Neural cell (in vitro differentiated cells): ENCODE measurements around the gene PTPRU. TPM values are rescaled to one million over a fixed set of nuclear protein-coding genes. Genes with fewer than 3 reads are reported as not detected.

Experiments used
- H2AFZ ChIP-seq: fragments of 200-600, 300-800 bp; sonication (generic), shearing (Covaris generic); 2 replicates; pipeline ENCODE4 v1.6.0; 2014; ENCODE audit warnings: low read depth, mild to moderate bottlenecking, antibody characterized with exemption, low read length, moderate library complexity
- H3F3A ChIP-seq: fragments of 200-600 bp; shearing (Covaris generic); 2 replicates; pipeline ENCODE4 v1.6.1; 2016; ENCODE audit warnings: mild to moderate bottlenecking, moderate library complexity, mixed read lengths, antibody characterized with exemption, low read length; ENCODE audit not compliant: insufficient read depth, poor library complexity, severe bottlenecking
- H3K27ac ChIP-seq: fragments of 200-600, 300-800 bp; sonication (generic), shearing (Covaris generic); 2 replicates; pipeline ENCODE4 v1.5.1; 2014; ENCODE audit warnings: mild to moderate bottlenecking, low read length, moderate library complexity
- H3K27me3 ChIP-seq: fragments of 300-800, 200-600 bp; sonication (generic), shearing (Covaris generic); 2 replicates; pipeline ENCODE4 v1.6.0; 2014; ENCODE audit warnings: mild to moderate bottlenecking, low read depth, low read length, moderate library complexity; ENCODE audit not compliant: insufficient read depth
- H3K36me3 ChIP-seq: fragments of 300-800, 200-600 bp; sonication (generic), shearing (Covaris generic); 2 replicates; pipeline ENCODE4 v1.5.1; 2014; ENCODE audit warnings: mild to moderate bottlenecking, antibody characterized with exemption, low read length, moderate library complexity; ENCODE audit not compliant: insufficient read depth
- H3K4me2 ChIP-seq: fragments of 300-800, 200-600 bp; sonication (generic), shearing (Covaris generic); 2 replicates; pipeline ENCODE4 v1.6.0; 2014; ENCODE audit warnings: mild to moderate bottlenecking, low read length
- H3K4me3 ChIP-seq: fragments of 300-800, 200-600 bp; sonication (generic), shearing (Covaris generic); 2 replicates; pipeline ENCODE4 v1.5.1; 2014; ENCODE audit warnings: mild to moderate bottlenecking, low read length, moderate library complexity
- H3K79me2 ChIP-seq: fragments of 200-600 bp; shearing (Covaris generic); replicated peaks from 2 replicates; pipeline ENCODE4 v1.6.0; 2014; ENCODE audit warnings: mild to moderate bottlenecking, low read length, moderate library complexity; ENCODE audit not compliant: insufficient read depth
- H3K9ac ChIP-seq: fragments of 300-800, 200-600 bp; sonication (generic), shearing (Covaris generic); 2 replicates; pipeline ENCODE4 v1.6.1; 2016; ENCODE audit warnings: mild to moderate bottlenecking, low read length, mixed read lengths
- H3K9me2 ChIP-seq: fragments of 200-600 bp; shearing (Covaris generic); 2 replicates; pipeline ENCODE4 v1.6.1; 2016; ENCODE audit warnings: mild to moderate bottlenecking, low read length, mixed read lengths; ENCODE audit not compliant: insufficient read depth
- H3K9me3 ChIP-seq: fragments of 200-600, 300-800 bp; sonication (generic), shearing (Covaris generic); 2 replicates; pipeline ENCODE4 v1.6.1; 2016; ENCODE audit warnings: mild to moderate bottlenecking, mixed run types, low read length, moderate library complexity, mixed read lengths
- H4K20me1 ChIP-seq: fragments of 200-600 bp; shearing (Covaris generic); 2 replicates; pipeline ENCODE4 v1.6.1; 2016; ENCODE audit warnings: mild to moderate bottlenecking, mixed run types; ENCODE audit not compliant: insufficient read depth
- CTCF ChIP-seq: fragments of 450-650 bp; IDR thresholded peaks from 2 replicates; pipeline ENCODE4 v1.5.1; 2014; ENCODE audit warnings: antibody characterized with exemption, mild to moderate bottlenecking, moderate library complexity; ENCODE audit not compliant: poor library complexity, severe bottlenecking
- EP300 ChIP-seq: fragments of 450-650 bp; conservative IDR thresholded peaks from 2 replicates; pipeline ENCODE4 v1.6.1; 2014; ENCODE audit warnings: antibody characterized with exemption, mild to moderate bottlenecking, moderate library complexity; ENCODE audit not compliant: poor library complexity, severe bottlenecking
- EZH2 ChIP-seq: fragments of 200-600, 300-800 bp; shearing (Covaris generic), sonication (generic); IDR thresholded peaks from 2 replicates; pipeline ENCODE4 v1.6.1; 2014; ENCODE audit warnings: antibody characterized with exemption, low read length, borderline replicate concordance, mild to moderate bottlenecking; ENCODE audit not compliant: insufficient read depth, poor library complexity, severe bottlenecking
- MXI1 ChIP-seq: fragments of 450-650 bp; conservative IDR thresholded peaks from 2 replicates; pipeline ENCODE4 v1.6.1; 2014; ENCODE audit warnings: antibody characterized with exemption, mild to moderate bottlenecking; ENCODE audit not compliant: poor library complexity, severe bottlenecking
- POLR2AphosphoS5 ChIP-seq: IDR thresholded peaks from 2 replicates; pipeline ENCODE4 v1.6.1; 2012
- RAD21 ChIP-seq: fragments of 450-650 bp; conservative IDR thresholded peaks from 2 replicates; pipeline ENCODE4 v1.6.1; 2014; ENCODE audit warnings: antibody characterized with exemption, mild to moderate bottlenecking, moderate library complexity
- REST ChIP-seq: IDR thresholded peaks from 2 replicates; pipeline ENCODE4 v1.6.1; 2012; ENCODE audit warnings: borderline replicate concordance
- SMC3 ChIP-seq: fragments of 450-650 bp; conservative IDR thresholded peaks from 2 replicates; pipeline ENCODE4 v1.6.1; 2014; ENCODE audit warnings: antibody characterized with exemption, mild to moderate bottlenecking, moderate library complexity; ENCODE audit not compliant: poor library complexity
- TAF1 ChIP-seq: IDR thresholded peaks from 2 replicates; pipeline ENCODE4 v1.6.1; 2012; ENCODE audit warnings: low read depth
- polyA plus RNA-seq: library from polyadenylated mRNA; depleted of rRNA; stranded (reverse); fragments of >200 nt; gene quantifications from 2 replicates; pipeline ENCODE4 v1.2.3, GENCODE V29; 2014

The PTPRU gene
- polyA plus RNA-seq, 1 donor from 2014 or later: 5.0 TPM

- no peaks in the 10 kb centered on the region for H3F3A ChIP-seq
- TF ChIP-seq SMC3: no peak
- TF ChIP-seq TAF1: no peak
- TF ChIP-seq EZH2: no peak
- no peak for TF ChIP-seq REST
- no peak for TF ChIP-seq RAD21
- no peak for TF ChIP-seq POLR2AphosphoS5
- H3K9ac ChIP-seq: no peak overlapping the region
- no peak overlapping the region for H3K4me3 ChIP-seq
- H3K79me2 ChIP-seq: no peaks in the 10 kb centered on the region
- H3K9me3 ChIP-seq: no peaks in the 10 kb centered on the region
- H3K4me2 ChIP-seq: no peak overlapping the region
- H3K36me3 ChIP-seq: no peaks in the 10 kb centered on the region
- H4K20me1 ChIP-seq: no peaks in the 10 kb centered on the region
- H2AFZ ChIP-seq: no peak overlapping the region
- no peaks in the 10 kb centered on the region for H3K27me3 ChIP-seq
- H3K27ac ChIP-seq: no peak overlapping the region
- no peaks in the 10 kb centered on the region for H3K9me2 ChIP-seq
Observed at GRCh38 chr1:29370067-29370466, 133.7 kb downstream of the PTPRU start.

DNA sequence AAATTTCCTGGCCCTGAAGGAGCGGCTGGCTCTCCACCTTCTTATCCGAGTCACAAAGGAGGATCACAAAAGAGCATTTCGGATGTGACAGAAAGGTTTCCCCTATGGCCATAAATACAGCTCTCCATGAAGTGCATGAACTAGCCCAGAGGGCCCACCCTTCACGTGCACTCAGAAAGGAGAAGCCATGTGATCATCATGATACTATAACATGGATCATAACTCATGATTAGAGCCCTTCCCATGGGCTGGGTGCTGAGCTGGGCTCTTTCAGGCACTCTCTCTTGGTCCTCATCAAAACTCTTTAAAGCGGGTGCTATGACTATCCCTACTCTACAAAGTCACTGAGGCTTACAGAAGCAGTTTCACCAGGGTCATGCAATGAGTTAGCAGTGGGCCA lies 135.0 kb downstream of the PTPRU start:
- no peak overlapping the region for H3K27ac ChIP-seq
- no peaks in the 10 kb centered on the region for H3K9me3 ChIP-seq
- H4K20me1 ChIP-seq: no peaks in the 10 kb centered on the region
- no peaks in the 10 kb centered on the region for H3K27me3 ChIP-seq
- H3K4me2 ChIP-seq: no peak overlapping the region
- TF ChIP-seq SMC3: no peak
- TF ChIP-seq POLR2AphosphoS5: no peak
- TF ChIP-seq EZH2: no peak
- no peak for TF ChIP-seq RAD21
- no peak for TF ChIP-seq TAF1
- no peak for TF ChIP-seq REST
- no peak for TF ChIP-seq CTCF
- TF ChIP-seq EP300: no peak
- no peak for TF ChIP-seq MXI1
- H3K79me2 ChIP-seq: no peaks in the 10 kb centered on the region
- no peak overlapping the region for H3K4me3 ChIP-seq
- no peaks in the 10 kb centered on the region for H3K9me2 ChIP-seq
- no peak overlapping the region for H2AFZ ChIP-seq
- H3K9ac ChIP-seq: no peak overlapping the region
- no peaks in the 10 kb centered on the region for H3F3A ChIP-seq
- H3K36me3 ChIP-seq: no peaks in the 10 kb centered on the region
